Fibroblast of pulmonary artery (primary cell): Measurements from ENCODE around the gene NF2.
A peak's percentile ranks its signal among the peaks of the same experiment; 100 is the strongest.

Source experiments
- DNase-seq: peaks from one replicate; pipeline ENCODE4 v3.0.0-alpha.2; 2010; ENCODE audit warnings: low read depth
- H3K4me3 ChIP-seq: replicated peaks from 2 replicates; pipeline ENCODE4 v1.5.1; 2011; ENCODE audit warnings: low read depth, mild to moderate bottlenecking, control low read depth, low read length, moderate library complexity
- CTCF ChIP-seq: IDR thresholded peaks from 2 replicates; pipeline ENCODE4 v1.5.1; 2011; ENCODE audit warnings: mild to moderate bottlenecking, control low read depth, low read length, inconsistent platforms; ENCODE audit errors: missing control alignments

NF2 gene

GRCh38 chr22:29702000-29702930 lies 98.8 kb downstream of the NF2 start:
- no peak overlapping the region for H3K4me3 ChIP-seq
- TF ChIP-seq CTCF: no peak
- no peak for DNase-seq

- no peak overlapping the region for H3K4me3 ChIP-seq
- TF ChIP-seq CTCF: no peak
- no peak for DNase-seq
Measured at GRCh38 chr22:29702931-29703501, 99.6 kb downstream of the NF2 start.

GRCh38 chr22:29703569-29704195 lies 100.2 kb downstream of the NF2 start:
- DNase-seq: no peak
- no peak overlapping the region for H3K4me3 ChIP-seq
- no peak for TF ChIP-seq CTCF

GRCh38 chr22:29704528-29705285 lies 101.3 kb downstream of the NF2 start:
- DNase-seq: peak; percentile 11

GRCh38 chr22:29705651-29706050 lies 102.2 kb downstream of the NF2 start:
- no peak overlapping the region for H3K4me3 ChIP-seq
- TF ChIP-seq CTCF: no peak
- no peak for DNase-seq

More at GRCh38 chr22:29704528-29705285, 101.3 kb downstream of the NF2 start:
- no peak overlapping the region for H3K4me3 ChIP-seq
- TF ChIP-seq CTCF: no peak

- no peak for TF ChIP-seq CTCF
- no peak for DNase-seq
- H3K4me3 ChIP-seq: no peak overlapping the region
Measured at GRCh38 chr22:29706486-29706885, 103.1 kb downstream of the NF2 start.
